Thyroid gland (tissue), 4 donors: ENCODE measurements around the gene IQGAP3. TPM values are rescaled to one million over a fixed set of nuclear protein-coding genes. Genes with fewer than 3 reads are reported as not detected.

Experiments used
- DNase-seq, 2 donors: peaks; one replicate each; pipeline ENCODE4 v3.0.0-alpha.2; 2019
- H3K27ac ChIP-seq, 3 donors: fragments of 200-600 bp; sonication (generic); 1 replicate in 2 of 3; 2 replicates in 1 of 3; pipeline ENCODE4 v1.5.1; 2016 to 2019; ENCODE audit warnings: mild to moderate bottlenecking in 1 of 3, moderate library complexity in 1 of 3
- H3K27me3 ChIP-seq: fragments of 200-600 bp; sonication (generic); one replicate; pipeline ENCODE4 v1.5.1; 2019
- H3K36me3 ChIP-seq, 2 donors: fragments of 200-600 bp; sonication (generic); one replicate each; pipeline ENCODE4 v1.5.1; 2016 to 2019
- H3K4me1 ChIP-seq, 2 donors: fragments of 200-600 bp; sonication (generic); one replicate each; pipeline ENCODE4 v1.5.1; 2017 to 2019
- H3K4me3 ChIP-seq, 3 donors: fragments of 200-600 bp; sonication (generic); replicated peaks in 1 of 3; 1 replicate in 2 of 3; 2 replicates in 1 of 3; pipeline ENCODE4 v1.5.1; 2016; ENCODE audit warnings: mild to moderate bottlenecking in 1 of 3
- H3K9me3 ChIP-seq: fragments of 200-600 bp; sonication (generic); one replicate; pipeline ENCODE4 v1.5.1; 2017
- POLR2A ChIP-seq, 2 donors: fragments of 450-650 bp; IDR thresholded peaks; one replicate each; pipeline ENCODE4 v1.6.1; 2017; ENCODE audit warnings: antibody characterized with exemption in 2 of 2, mild to moderate bottlenecking in 2 of 2, moderate library complexity in 1 of 2
- WGBS, 2 donors: methylation state at CpG; one replicate each; pipeline ENCODE4 v1.1.5; 2017; 5-methylcytosine and 5-hydroxymethylcytosine counted together
- intact Hi-C: fragments of 100-400 bp; cut with DNase I; formaldehyde crosslinking; loops from one replicate; pipeline ENCODE4 v1.15.1; 2023
- total RNA-seq, 4 donors: library from RNA; depleted of rRNA; stranded (reverse); fragments of >200 nt; gene quantifications; one replicate each; pipeline ENCODE4 v1.2.3, GENCODE V29; 2016
- TF ChIP-seq, protein P1 (sequence below), 6 experiments: fragments of 200-600 bp in 3 of 6; fragments of 450-650 bp in 3 of 6; sonication (generic) in 3 of 6; IDR thresholded peaks; one replicate each; pipeline ENCODE4 v1.5.1; 2016 to 2019; ENCODE audit warnings: antibody characterized with exemption in 6 of 6, mild to moderate bottlenecking in 2 of 6, inconsistent platforms in 1 of 6, moderate library complexity in 1 of 6

Gene IQGAP3
- total RNA-seq, 4 donors from 2014 or later, result 0.15 to 1.4 (median 0.50) TPM

DNA sequence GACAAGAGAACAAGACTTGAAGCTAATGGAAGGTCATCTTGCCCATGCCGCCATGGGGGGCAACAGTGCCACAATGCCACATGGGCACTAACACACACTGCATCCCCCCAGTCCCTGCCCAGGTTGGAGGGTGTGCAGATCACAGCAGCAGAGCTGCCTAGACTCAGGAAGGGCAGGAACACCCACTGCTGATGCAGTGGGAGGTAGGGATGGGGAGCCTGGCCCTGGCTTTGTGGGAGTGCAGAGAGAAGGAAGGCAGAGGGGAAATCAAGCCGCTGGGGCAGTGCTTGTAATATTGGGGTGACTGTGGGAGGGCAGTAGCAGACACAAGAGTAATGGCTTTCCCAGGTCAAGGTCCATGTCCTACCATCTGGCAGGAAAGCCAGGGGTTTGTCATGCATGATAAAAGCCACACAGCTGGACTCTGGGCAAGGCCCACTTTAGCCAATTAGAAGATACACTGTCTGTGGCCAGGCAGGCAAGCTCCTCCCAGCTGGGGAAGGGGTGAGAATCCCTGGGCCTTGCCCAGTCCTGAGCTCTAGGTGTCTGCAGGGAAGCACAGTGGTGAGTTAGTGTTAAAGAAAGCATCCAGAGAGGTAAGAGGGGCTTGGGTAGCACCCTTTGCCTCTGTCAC lies 46.4 kb downstream of the IQGAP3 start:
- TF ChIP-seq, protein P1, sequence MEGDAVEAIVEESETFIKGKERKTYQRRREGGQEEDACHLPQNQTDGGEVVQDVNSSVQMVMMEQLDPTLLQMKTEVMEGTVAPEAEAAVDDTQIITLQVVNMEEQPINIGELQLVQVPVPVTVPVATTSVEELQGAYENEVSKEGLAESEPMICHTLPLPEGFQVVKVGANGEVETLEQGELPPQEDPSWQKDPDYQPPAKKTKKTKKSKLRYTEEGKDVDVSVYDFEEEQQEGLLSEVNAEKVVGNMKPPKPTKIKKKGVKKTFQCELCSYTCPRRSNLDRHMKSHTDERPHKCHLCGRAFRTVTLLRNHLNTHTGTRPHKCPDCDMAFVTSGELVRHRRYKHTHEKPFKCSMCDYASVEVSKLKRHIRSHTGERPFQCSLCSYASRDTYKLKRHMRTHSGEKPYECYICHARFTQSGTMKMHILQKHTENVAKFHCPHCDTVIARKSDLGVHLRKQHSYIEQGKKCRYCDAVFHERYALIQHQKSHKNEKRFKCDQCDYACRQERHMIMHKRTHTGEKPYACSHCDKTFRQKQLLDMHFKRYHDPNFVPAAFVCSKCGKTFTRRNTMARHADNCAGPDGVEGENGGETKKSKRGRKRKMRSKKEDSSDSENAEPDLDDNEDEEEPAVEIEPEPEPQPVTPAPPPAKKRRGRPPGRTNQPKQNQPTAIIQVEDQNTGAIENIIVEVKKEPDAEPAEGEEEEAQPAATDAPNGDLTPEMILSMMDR (IDR thresholded peaks at IDR 0.05), result no peak
- TF ChIP-seq POLR2A (IDR thresholded peaks at IDR 0.05), result no peak
- H3K4me1 ChIP-seq, result no peaks in the 10 kb centered on the region
- whole genome bisulfite sequencing, 2 donors, result 81 to 90% methylated on average over 2 of the region's 2 CpGs
- intact Hi-C loops, result no loop called here
- no peaks in the 10 kb centered on the region for H3K36me3 ChIP-seq
- H3K27ac ChIP-seq, result no peak overlapping the region
- no peaks in the 10 kb centered on the region for H3K9me3 ChIP-seq
- no peaks in the 10 kb centered on the region for H3K27me3 ChIP-seq
- H3K4me3 ChIP-seq, result no peak overlapping the region
- no peak for DNase-seq

DNA sequence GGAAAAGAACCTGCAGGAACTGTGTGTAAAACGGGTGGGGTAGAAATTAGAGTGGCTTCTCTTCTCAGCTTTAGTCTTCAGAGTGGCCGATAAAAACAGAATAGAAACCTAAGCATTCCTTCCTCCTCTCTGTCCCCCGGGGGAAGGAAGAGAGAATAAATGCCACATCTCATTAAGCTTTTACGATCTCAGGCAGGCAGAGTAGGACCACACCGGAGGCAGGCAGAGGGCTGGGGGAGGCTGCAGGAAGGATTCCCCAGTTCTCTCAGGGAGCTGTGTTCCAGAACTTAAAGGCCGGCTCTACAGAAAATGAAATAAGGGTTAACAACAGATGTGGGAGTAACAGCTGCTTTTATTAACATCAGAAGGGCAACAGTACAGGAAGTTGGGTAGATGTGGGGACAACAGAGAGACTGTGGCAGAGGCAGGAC lies 47.3 kb downstream of the IQGAP3 start:
- H3K27ac ChIP-seq, result no peak overlapping the region
- intact Hi-C loops, result no loop called here
- no peaks in the 10 kb centered on the region for H3K27me3 ChIP-seq
- H3K9me3 ChIP-seq, result no peaks in the 10 kb centered on the region
- no peaks in the 10 kb centered on the region for H3K36me3 ChIP-seq
- H3K4me1 ChIP-seq, result no peaks in the 10 kb centered on the region
- no peak for DNase-seq
- TF ChIP-seq, protein P1 (IDR thresholded peaks at IDR 0.05), result no peak
- TF ChIP-seq POLR2A (IDR thresholded peaks at IDR 0.05), result no peak
- WGBS, 2 donors, result 71 to 83% methylated on average over 6 of the region's 6 CpGs
- no peak overlapping the region for H3K4me3 ChIP-seq

DNA sequence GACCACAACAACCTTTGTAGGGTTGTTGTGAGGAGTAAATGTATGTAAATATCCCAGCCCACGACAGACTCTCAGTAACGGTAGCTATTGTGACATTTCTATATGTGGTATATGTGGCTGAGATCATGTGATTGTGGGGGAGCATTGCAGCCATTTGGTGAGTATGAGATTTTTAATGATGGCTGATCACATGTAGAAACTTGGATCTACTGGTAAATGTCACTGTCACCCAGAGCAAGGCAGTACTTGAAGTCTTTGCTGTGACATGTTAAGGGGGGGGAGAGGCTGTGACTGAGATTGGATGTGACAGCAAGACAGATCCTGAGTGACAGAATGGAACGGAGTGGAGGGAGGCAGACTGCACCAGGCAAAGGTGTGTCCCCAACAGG lies 47.9 kb downstream of the IQGAP3 start:
- H3K36me3 ChIP-seq, result no peaks in the 10 kb centered on the region
- TF ChIP-seq, protein P1 (IDR thresholded peaks at IDR 0.05), result no peak
- TF ChIP-seq POLR2A (IDR thresholded peaks at IDR 0.05), result no peak
- DNase-seq, result no peak
- 76% methylated on average over 3 of the region's 3 CpGs for WGBS, 2 donors
- H3K9me3 ChIP-seq, result no peaks in the 10 kb centered on the region
- H3K27ac ChIP-seq, result no peak overlapping the region
- intact Hi-C loops, result no loop called here
- H3K4me3 ChIP-seq, result no peak overlapping the region
- no peaks in the 10 kb centered on the region for H3K27me3 ChIP-seq
- H3K4me1 ChIP-seq, result no peaks in the 10 kb centered on the region

DNA sequence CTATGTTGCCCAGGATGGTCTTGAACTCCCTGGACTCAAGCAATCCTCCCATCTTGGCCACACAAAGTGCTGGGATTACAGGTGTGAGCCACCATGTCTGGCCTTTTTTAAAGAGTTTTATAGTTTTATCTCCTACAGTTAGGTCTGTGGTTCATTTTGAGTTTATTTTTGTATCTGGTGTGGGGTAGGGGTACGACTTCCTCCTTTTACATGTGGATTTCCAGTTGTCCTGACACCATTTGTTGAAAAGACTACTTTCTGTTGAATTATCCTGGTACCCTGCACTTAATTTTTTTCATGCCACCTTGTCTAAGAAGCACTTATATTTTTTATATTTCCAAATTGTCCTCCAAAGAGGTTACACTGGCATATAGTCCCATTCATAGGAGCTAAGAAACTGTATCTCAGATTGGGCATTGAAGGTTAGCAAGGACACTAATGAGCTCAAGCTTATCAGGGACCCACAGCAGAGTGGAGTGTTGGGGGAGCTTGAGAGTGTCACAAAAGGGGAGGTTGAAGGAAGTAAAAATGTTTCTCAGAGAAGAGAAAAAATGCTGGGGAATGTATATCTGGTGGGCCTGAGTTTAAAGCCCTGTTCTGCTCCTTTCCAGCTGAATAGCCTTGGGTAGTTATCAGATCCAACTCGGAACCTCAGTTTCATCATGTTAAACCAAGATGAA lies 48.4 kb downstream of the IQGAP3 start:
- TF ChIP-seq POLR2A (IDR thresholded peaks at IDR 0.05), result no peak
- TF ChIP-seq, protein P1 (IDR thresholded peaks at IDR 0.05), result no peak
- WGBS, 2 donors, result 87 to 93% methylated on average over 2 of the region's 2 CpGs
- Histone ChIP-seq H3K9me3 (no peaks in the 10 kb centered on the region), H3K36me3 (no peaks in the 10 kb centered on the region), H3K4me1 (no peaks in the 10 kb centered on the region), H3K27ac (no peak overlapping the region), H3K4me3 (no peak overlapping the region), H3K27me3 (no peaks in the 10 kb centered on the region)
- DNase-seq, result no peak
- intact Hi-C loops, result no loop called here

DNA sequence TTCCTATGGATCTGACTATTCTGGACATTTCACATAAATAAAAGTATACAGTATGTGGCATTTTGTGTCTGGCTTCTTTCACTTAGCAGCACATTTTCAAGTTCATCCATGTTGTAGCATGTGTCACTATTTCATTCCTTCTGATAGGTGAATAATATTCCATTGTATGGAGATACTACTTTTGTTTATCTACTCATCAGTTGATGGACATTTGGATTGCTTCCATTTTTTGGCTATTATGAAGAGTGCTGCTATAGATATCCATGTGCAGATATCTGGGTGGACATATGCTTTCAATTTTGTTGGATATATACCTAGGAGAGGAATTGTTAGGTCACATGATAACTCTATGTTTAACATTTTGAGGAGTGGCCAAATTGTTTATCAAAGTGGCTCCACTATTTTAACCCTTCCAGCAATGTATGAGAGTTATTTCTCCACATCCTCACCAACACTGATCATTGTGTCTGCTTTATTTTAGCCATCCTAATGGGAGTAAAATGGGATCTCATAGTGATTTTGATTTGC lies 49.9 kb downstream of the IQGAP3 start:
- H3K36me3 ChIP-seq, result no peaks in the 10 kb centered on the region
- TF ChIP-seq, protein P1 (IDR thresholded peaks at IDR 0.05), result no peak
- no peak for TF ChIP-seq POLR2A (IDR thresholded peaks at IDR 0.05)
- no peak overlapping the region for H3K27ac ChIP-seq
- DNase-seq, result no peak
- H3K9me3 ChIP-seq, result no peaks in the 10 kb centered on the region
- no peaks in the 10 kb centered on the region for H3K27me3 ChIP-seq
- no peaks in the 10 kb centered on the region for H3K4me1 ChIP-seq
- H3K4me3 ChIP-seq, result no peak overlapping the region
- intact Hi-C loops, result no loop called here
